DND-41 (cell line): Measurements from ENCODE around the gene ANKRD6.

Experiments used
- ATAC-seq: fragments of 200-7000 bp; cut with Tn5 transposase; 3 replicates; pipeline ENCODE4 v1.9.1; 2021; ENCODE audit warnings: low read depth; ENCODE audit not compliant: insufficient read depth
- DNase-seq: peaks from one replicate; pipeline ENCODE4 v3.0.0-alpha.2; 2020
- H2AFZ ChIP-seq: 2 replicates; pipeline ENCODE4 v1.6.0; 2012; ENCODE audit warnings: low read depth, low read length
- H3K27ac ChIP-seq: 2 replicates; pipeline ENCODE4 v1.5.1; 2012; ENCODE audit warnings: low read length, inconsistent platforms
- H3K27me3 ChIP-seq: fragments of 200-600 bp; sonication (generic); 2 replicates; pipeline ENCODE4 v1.6.0; 2012; ENCODE audit warnings: low read length, mild to moderate bottlenecking, inconsistent platforms; ENCODE audit not compliant: insufficient read depth, poor library complexity
- H3K36me3 ChIP-seq: 2 replicates; pipeline ENCODE4 v1.5.1; 2012; ENCODE audit warnings: low read length, inconsistent platforms; ENCODE audit not compliant: insufficient read depth
- H3K4me1 ChIP-seq: 2 replicates; pipeline ENCODE4 v1.5.1; 2012; ENCODE audit warnings: mild to moderate bottlenecking, low read length; ENCODE audit not compliant: insufficient read depth
- H3K4me2 ChIP-seq: 2 replicates; pipeline ENCODE4 v1.6.0; 2012; ENCODE audit warnings: mild to moderate bottlenecking, moderate library complexity, low read length, inconsistent platforms; ENCODE audit not compliant: insufficient read depth
- H3K4me3 ChIP-seq, 2 experiments: fragments of 200-600 bp in 1 of 2; shearing (Covaris generic) in 1 of 2; 2 replicates each; pipeline ENCODE4 v1.5.1; 2012 to 2016; ENCODE audit warnings: inconsistent platforms in 2 of 2, low read length in 2 of 2, mild to moderate bottlenecking in 2 of 2, low read depth in 1 of 2, moderate library complexity in 1 of 2
- H3K79me2 ChIP-seq: 2 replicates; pipeline ENCODE4 v1.6.0; 2012; ENCODE audit warnings: low read length, inconsistent platforms; ENCODE audit not compliant: insufficient read depth
- H3K9ac ChIP-seq: 2 replicates; pipeline ENCODE4 v1.6.0; 2012; ENCODE audit warnings: low read depth, mild to moderate bottlenecking, inconsistent platforms, low read length, moderate library complexity
- H3K9me3 ChIP-seq: 2 replicates; pipeline ENCODE4 v1.5.1; 2012; ENCODE audit warnings: low read length, moderate library complexity, mild to moderate bottlenecking, inconsistent platforms; ENCODE audit not compliant: insufficient read depth, severe bottlenecking
- H4K20me1 ChIP-seq: 2 replicates; pipeline ENCODE4 v1.6.0; 2012; ENCODE audit warnings: low read length; ENCODE audit not compliant: insufficient read depth
- EZH2 ChIP-seq: IDR thresholded peaks from 3 replicates; pipeline ENCODE4 v1.6.1; 2012; ENCODE audit warnings: borderline replicate concordance, low read depth, mild to moderate bottlenecking, moderate library complexity, low read length, inconsistent platforms; ENCODE audit not compliant: severe bottlenecking
- TF ChIP-seq, protein P1 (sequence below): IDR thresholded peaks from 2 replicates; pipeline ENCODE4 v1.5.1; 2012; ENCODE audit warnings: borderline replicate concordance, low read length, moderate library complexity, mild to moderate bottlenecking; ENCODE audit not compliant: poor library complexity, severe bottlenecking; ENCODE audit errors: extremely low read depth

ANKRD6 gene

GRCh38 chr6:89542081-89542857, 109.3 kb downstream of the ANKRD6 start:
- no peak for TF ChIP-seq EZH2
- TF ChIP-seq, protein P1, sequence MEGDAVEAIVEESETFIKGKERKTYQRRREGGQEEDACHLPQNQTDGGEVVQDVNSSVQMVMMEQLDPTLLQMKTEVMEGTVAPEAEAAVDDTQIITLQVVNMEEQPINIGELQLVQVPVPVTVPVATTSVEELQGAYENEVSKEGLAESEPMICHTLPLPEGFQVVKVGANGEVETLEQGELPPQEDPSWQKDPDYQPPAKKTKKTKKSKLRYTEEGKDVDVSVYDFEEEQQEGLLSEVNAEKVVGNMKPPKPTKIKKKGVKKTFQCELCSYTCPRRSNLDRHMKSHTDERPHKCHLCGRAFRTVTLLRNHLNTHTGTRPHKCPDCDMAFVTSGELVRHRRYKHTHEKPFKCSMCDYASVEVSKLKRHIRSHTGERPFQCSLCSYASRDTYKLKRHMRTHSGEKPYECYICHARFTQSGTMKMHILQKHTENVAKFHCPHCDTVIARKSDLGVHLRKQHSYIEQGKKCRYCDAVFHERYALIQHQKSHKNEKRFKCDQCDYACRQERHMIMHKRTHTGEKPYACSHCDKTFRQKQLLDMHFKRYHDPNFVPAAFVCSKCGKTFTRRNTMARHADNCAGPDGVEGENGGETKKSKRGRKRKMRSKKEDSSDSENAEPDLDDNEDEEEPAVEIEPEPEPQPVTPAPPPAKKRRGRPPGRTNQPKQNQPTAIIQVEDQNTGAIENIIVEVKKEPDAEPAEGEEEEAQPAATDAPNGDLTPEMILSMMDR = no peak
- DNase-seq (no peak), ATAC-seq (no peak)
- Histone ChIP-seq H3K4me1 (no peaks in the 10 kb centered on the region), H3K4me2 (no peak overlapping the region), H3K9me3 (no peaks in the 10 kb centered on the region), H3K36me3 (no peaks in the 10 kb centered on the region), H3K4me3 (no peak overlapping the region), H4K20me1 (no peaks in the 10 kb centered on the region), H2AFZ (no peak overlapping the region), H3K79me2 (no peaks in the 10 kb centered on the region), H3K27ac (no peak overlapping the region), H3K9ac (no peak overlapping the region), H3K27me3 (peaks cover 2% of the 10 kb centered on the region)

GRCh38 chr6:89542866-89543265, 109.9 kb downstream of the ANKRD6 start:
- ATAC-seq (no peak), DNase-seq (no peak)
- Histone ChIP-seq H3K27me3 (peaks cover 2% of the 10 kb centered on the region), H3K79me2 (no peaks in the 10 kb centered on the region), H2AFZ (no peak overlapping the region), H3K9ac (no peak overlapping the region), H3K4me1 (no peaks in the 10 kb centered on the region), H4K20me1 (no peaks in the 10 kb centered on the region), H3K36me3 (no peaks in the 10 kb centered on the region), H3K4me2 (no peak overlapping the region), H3K9me3 (no peaks in the 10 kb centered on the region), H3K4me3 (no peak overlapping the region), H3K27ac (no peak overlapping the region)
- TF ChIP-seq EZH2 = no peak
- TF ChIP-seq, protein P1 = no peak

GRCh38 chr6:89547281-89547680, 114.3 kb downstream of the ANKRD6 start:
- H3K9ac ChIP-seq = no peak overlapping the region
- no peaks in the 10 kb centered on the region for H3K27me3 ChIP-seq
- no peaks in the 10 kb centered on the region for H3K9me3 ChIP-seq
- H3K27ac ChIP-seq = no peak overlapping the region
- no peak for DNase-seq
- no peak overlapping the region for H3K4me2 ChIP-seq
- H3K36me3 ChIP-seq = no peaks in the 10 kb centered on the region
- no peak for ATAC-seq
- H3K4me3 ChIP-seq = no peak overlapping the region
- no peaks in the 10 kb centered on the region for H4K20me1 ChIP-seq
- TF ChIP-seq EZH2 = no peak
- TF ChIP-seq, protein P1 = no peak
- no peak overlapping the region for H2AFZ ChIP-seq
- no peaks in the 10 kb centered on the region for H3K79me2 ChIP-seq
- no peaks in the 10 kb centered on the region for H3K4me1 ChIP-seq

- H3K36me3 ChIP-seq = no peaks in the 10 kb centered on the region
- H3K4me3 ChIP-seq = no peak overlapping the region
- ATAC-seq (no peak), DNase-seq (no peak)
- H3K4me1 ChIP-seq = no peaks in the 10 kb centered on the region
- H3K9me3 ChIP-seq = no peaks in the 10 kb centered on the region
- no peak overlapping the region for H3K9ac ChIP-seq
- H3K4me2 ChIP-seq = no peak overlapping the region
- H2AFZ ChIP-seq = no peak overlapping the region
- TF ChIP-seq, protein P1 = no peak
- TF ChIP-seq EZH2 = no peak
- peaks cover 9% of the 10 kb centered on the region for H3K27me3 ChIP-seq
- no peak overlapping the region for H3K27ac ChIP-seq
- H3K79me2 ChIP-seq = no peaks in the 10 kb centered on the region
- H4K20me1 ChIP-seq = no peaks in the 10 kb centered on the region
Observed at GRCh38 chr6:89553431-89553830, 120.5 kb downstream of the ANKRD6 start.
